ENCODE results near the gene UFM1.

UFM1 gene

DNA sequence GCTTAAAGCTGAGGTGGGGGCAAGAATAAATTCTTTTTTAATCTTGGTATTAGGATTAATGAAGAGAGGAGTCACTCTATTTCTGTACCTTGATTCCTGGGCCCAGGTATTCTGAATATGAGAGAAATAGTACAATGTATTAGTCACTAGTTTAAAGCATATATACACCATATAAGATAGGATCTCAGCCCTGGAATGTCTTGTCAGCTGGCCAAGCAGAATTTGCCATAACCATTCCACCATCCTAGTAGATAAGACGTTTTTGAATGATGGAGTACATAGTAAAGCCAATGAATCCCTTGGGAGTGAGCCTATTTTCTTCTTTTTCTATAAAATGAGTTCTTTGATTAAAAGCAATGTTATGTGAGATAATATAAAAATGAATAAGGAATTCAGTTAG, 55.6 kb downstream of the UFM1 start:
- Histone ChIP-seq H3K27ac (no peak overlapping the region), H3K4me3 (ENCODE audit: low read depth, low read length) (no peak overlapping the region), H3K27me3 (replicated peaks) (no peaks in the 10 kb centered on the region), H3K36me3 (replicated peaks) (no peaks in the 10 kb centered on the region)
- in situ Hi-C loops (cut with HindIII; ENCODE audit: low pct_ligation_motif_present, low sequenced_read_pairs) = no loop called here
- DNase-seq = no peak
- TF ChIP-seq CTCF (IDR thresholded peaks at IDR 0.05; ENCODE audit: low read depth, low read length, missing control alignments) = no peak

DNA sequence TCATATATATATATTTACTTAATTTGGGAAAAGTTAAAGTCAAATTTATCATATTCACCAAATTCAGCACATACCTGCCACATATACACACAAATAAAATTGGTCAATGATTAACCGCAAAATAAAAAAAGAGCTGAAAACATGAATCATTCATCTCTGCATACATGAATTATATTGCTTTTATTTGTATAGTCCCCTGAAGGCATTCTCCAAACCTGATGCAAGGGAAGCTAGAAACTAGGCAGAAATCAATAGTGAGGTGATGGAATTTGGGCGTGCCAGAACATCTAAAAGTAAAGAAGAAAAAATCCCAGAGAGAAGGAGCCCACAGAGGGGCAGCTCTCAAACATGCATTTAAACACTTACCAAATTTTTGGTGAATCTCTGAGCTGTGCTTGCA, 60.1 kb downstream of the UFM1 start:
- no peak for DNase-seq
- no peak for TF ChIP-seq CTCF (IDR thresholded peaks at IDR 0.05; ENCODE audit: low read depth, low read length, missing control alignments)
- H3K27ac ChIP-seq = no peak overlapping the region
- H3K4me3 ChIP-seq (ENCODE audit: low read depth, low read length) = no peak overlapping the region
- no peaks in the 10 kb centered on the region for H3K36me3 ChIP-seq (replicated peaks)
- no peaks in the 10 kb centered on the region for H3K27me3 ChIP-seq (replicated peaks)
- in situ Hi-C loops (cut with HindIII; ENCODE audit: low pct_ligation_motif_present, low sequenced_read_pairs) = no loop called here

GRCh38 chr13:38412266-38412665, 62.6 kb downstream of the UFM1 start:
- no peak for DNase-seq
- no peak overlapping the region for H3K4me3 ChIP-seq (ENCODE audit: low read depth, low read length)
- in situ Hi-C loops (cut with HindIII; ENCODE audit: low pct_ligation_motif_present, low sequenced_read_pairs) = no loop called here
- H3K36me3 ChIP-seq (replicated peaks) = no peaks in the 10 kb centered on the region
- H3K27me3 ChIP-seq (replicated peaks) = no peaks in the 10 kb centered on the region
- TF ChIP-seq CTCF (IDR thresholded peaks at IDR 0.05; ENCODE audit: low read depth, low read length, missing control alignments) = no peak
- H3K27ac ChIP-seq = no peak overlapping the region
